BLaER1 (cell line): ENCODE data around the gene TMEM38B.
"Not testable (repeated sequence)": the region's sequence is repeated elsewhere in the genome, so short reads cannot be mapped to it uniquely, and the experiment has no call there.

Experiments
- H3K27ac ChIP-seq: shearing (Covaris generic); formaldehyde crosslinking; 2 replicates; pipeline ENCODE4 v1.8.1; 2022
- H3K27me3 ChIP-seq: shearing (Covaris generic); formaldehyde crosslinking; 2 replicates; pipeline ENCODE4 v1.8.1; 2022
- H3K36me3 ChIP-seq: shearing (Covaris generic); formaldehyde crosslinking; 2 replicates; pipeline ENCODE4 v1.8.1; 2022
- H3K4me1 ChIP-seq: shearing (Covaris generic); formaldehyde crosslinking; 2 replicates; pipeline ENCODE4 v1.8.1; 2022
- H3K4me2 ChIP-seq: shearing (Covaris generic); formaldehyde crosslinking; 2 replicates; pipeline ENCODE4 v1.8.1; 2022
- H3K4me3 ChIP-seq: shearing (Covaris generic); formaldehyde crosslinking; 2 replicates; pipeline ENCODE4 v1.8.1; 2022
- H3K9ac ChIP-seq: shearing (Covaris generic); formaldehyde crosslinking; 2 replicates; pipeline ENCODE4 v1.8.1; 2022
- H3K9me3 ChIP-seq: shearing (Covaris generic); formaldehyde crosslinking; 2 replicates; pipeline ENCODE4 v1.8.1; 2022
- H4K20me1 ChIP-seq: shearing (Covaris generic); formaldehyde crosslinking; 2 replicates; pipeline ENCODE4 v1.8.1; 2022
- Cebpa-rat ChIP-seq: shearing (Covaris generic); IDR thresholded peaks from 2 replicates; pipeline ENCODE4 v1.8.1; 2022

The TMEM38B gene

DNA sequence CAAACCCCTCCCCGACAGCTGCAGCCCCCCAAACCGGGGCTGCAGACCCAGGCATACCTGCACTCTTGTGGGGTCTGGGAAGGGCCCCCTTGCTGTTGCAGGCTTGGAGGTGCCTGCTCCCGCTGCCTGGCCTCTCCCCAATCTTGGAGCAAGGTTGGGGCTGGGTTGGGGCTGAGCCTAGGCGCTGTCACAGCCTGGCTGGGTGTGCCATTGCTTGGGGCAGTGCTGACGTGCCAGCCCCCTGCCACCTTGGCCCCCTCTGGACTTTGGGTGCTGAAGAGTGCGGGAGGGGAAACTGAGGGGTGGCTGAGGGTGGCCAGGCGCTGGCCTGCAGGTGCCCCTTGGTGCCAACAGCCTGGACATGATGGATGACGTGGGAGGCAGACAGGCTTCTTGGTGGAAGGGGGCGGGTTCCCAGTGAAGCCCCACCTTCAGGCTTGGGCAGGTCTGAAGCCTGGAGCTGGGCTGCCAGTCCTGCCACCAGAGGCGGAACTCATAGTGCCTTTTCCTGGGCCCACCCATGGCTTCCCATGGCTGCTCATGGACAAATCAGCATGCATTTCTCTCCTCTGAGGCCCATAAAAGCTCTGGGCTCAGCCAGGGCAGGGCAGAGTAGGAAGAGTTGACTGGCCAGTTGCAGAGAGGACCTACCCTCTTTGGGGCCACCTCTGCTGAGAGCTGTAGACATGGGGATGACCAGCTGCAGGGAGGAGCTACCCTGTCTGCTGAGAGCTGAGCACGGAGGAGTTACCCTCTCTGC lies 19.1 kb downstream of the TMEM38B start:
- Histone ChIP-seq H3K27ac (no peak overlapping the region), H3K4me1 (peaks cover 3% of the 10 kb centered on the region; the same call in 1 of the 2 replicates), H3K9me3 (peaks cover 17% of the 10 kb centered on the region), H3K9ac (no peak overlapping the region), H4K20me1 (no peaks in the 10 kb centered on the region), H3K4me2 (no peak overlapping the region), H3K36me3 (peaks cover 20% of the 10 kb centered on the region; the same call in 1 of the 2 replicates), H3K27me3 (no peaks in the 10 kb centered on the region), H3K4me3 (no peak overlapping the region)
- TF ChIP-seq Cebpa-rat: no peak

- peaks cover 17% of the 10 kb centered on the region for H3K9me3 ChIP-seq
- H3K4me1 ChIP-seq: no peaks in the 10 kb centered on the region
- no peak overlapping the region for H3K27ac ChIP-seq
- no peak overlapping the region for H3K9ac ChIP-seq
- no peak overlapping the region for H3K4me2 ChIP-seq
- H4K20me1 ChIP-seq: no peaks in the 10 kb centered on the region
- TF ChIP-seq Cebpa-rat: no peak
- H3K4me3 ChIP-seq: no peak overlapping the region
- peaks cover 20% of the 10 kb centered on the region; the same call in 1 of the 2 replicates for H3K36me3 ChIP-seq
- no peaks in the 10 kb centered on the region for H3K27me3 ChIP-seq
These were observed 19.6 kb downstream of the TMEM38B start for GRCh38 chr9:105714020-105714331.

GRCh38 chr9:105716146-105716545 lies 21.8 kb downstream of the TMEM38B start:
- TF ChIP-seq Cebpa-rat: no peak
- Histone ChIP-seq H3K4me1 (no peaks in the 10 kb centered on the region), H3K27ac (no peak overlapping the region), H3K36me3 (peaks cover 13% of the 10 kb centered on the region; the same call in 1 of the 2 replicates), H3K9ac (no peak overlapping the region), H3K27me3 (no peaks in the 10 kb centered on the region), H4K20me1 (no peaks in the 10 kb centered on the region), H3K4me3 (no peak overlapping the region), H3K9me3 (peaks cover 17% of the 10 kb centered on the region), H3K4me2 (no peak overlapping the region)

- no peak overlapping the region for H3K27ac ChIP-seq
- H3K27me3 ChIP-seq: no peaks in the 10 kb centered on the region
- H3K36me3 ChIP-seq: no peaks in the 10 kb centered on the region
- H3K9me3 ChIP-seq: no peaks in the 10 kb centered on the region
- no peak overlapping the region for H3K4me3 ChIP-seq
- no peak overlapping the region for H3K4me2 ChIP-seq
- no peaks in the 10 kb centered on the region for H4K20me1 ChIP-seq
- H3K4me1 ChIP-seq: no peaks in the 10 kb centered on the region
- no peak for TF ChIP-seq Cebpa-rat
- no peak overlapping the region for H3K9ac ChIP-seq
These were observed 27.8 kb downstream of the TMEM38B start for GRCh38 chr9:105722099-105722498.

DNA sequence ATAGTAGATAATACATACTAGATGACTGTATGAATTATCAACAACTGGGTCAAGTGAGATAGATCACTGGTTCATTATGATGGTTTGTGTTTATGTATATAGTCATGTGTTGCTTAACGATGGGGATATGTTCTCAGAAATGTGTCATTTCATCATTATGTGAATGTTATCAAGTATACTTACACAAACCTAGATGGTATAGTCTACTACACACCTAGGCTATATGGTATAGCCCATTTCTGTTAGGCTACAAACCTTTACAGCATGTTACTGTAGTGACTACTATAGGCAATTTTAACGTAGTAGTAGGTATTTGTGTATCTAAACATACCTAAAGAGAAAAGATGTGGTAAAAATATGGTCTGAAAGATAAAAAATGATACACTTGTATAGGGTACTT lies 31.0 kb downstream of the TMEM38B start:
- Histone ChIP-seq H3K36me3 (no peaks in the 10 kb centered on the region), H3K9ac (no peak overlapping the region), H3K9me3 (0 out of 2 replicates have a peak, but pooled peaks cover 8% of the 10 kb centered on the region), H3K4me1 (no peaks in the 10 kb centered on the region), H3K27ac (no peak overlapping the region), H4K20me1 (no peaks in the 10 kb centered on the region), H3K27me3 (no peaks in the 10 kb centered on the region), H3K4me2 (no peak overlapping the region), H3K4me3 (no peak overlapping the region)
- no peak for TF ChIP-seq Cebpa-rat

- H3K4me1 ChIP-seq, H4K20me1 ChIP-seq, H3K4me3 ChIP-seq, H3K27ac ChIP-seq, H3K4me2 ChIP-seq, H3K36me3 ChIP-seq, H3K27me3 ChIP-seq, H3K9ac ChIP-seq: not testable (repeated sequence)
- H3K9me3 ChIP-seq: peaks cover 11% of the 10 kb centered on the region
These were observed 33.9 kb downstream of the TMEM38B start for GRCh38 chr9:105728230-105728629.

DNA sequence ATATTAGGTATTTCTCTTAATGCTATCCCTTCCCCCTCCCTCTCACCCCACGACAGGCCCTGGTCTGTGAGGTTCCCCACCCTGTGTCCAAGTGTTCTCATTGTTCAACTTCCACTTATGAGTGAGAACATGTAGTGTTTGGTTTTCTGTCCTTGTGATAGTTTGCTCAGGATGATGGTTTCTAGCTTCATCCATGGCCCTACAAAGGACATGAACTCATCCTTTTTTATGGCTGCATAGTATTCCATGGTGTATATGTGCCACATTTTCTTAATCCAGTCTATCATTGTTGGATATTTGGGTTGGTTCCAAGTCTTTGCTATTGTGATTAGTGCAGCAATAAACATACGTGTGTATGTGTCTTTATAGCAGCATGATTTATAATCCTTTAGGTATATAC lies 37.1 kb downstream of the TMEM38B start:
- H3K27ac ChIP-seq, H3K36me3 ChIP-seq, H4K20me1 ChIP-seq, H3K4me2 ChIP-seq, H3K27me3 ChIP-seq, H3K9ac ChIP-seq, H3K4me3 ChIP-seq, H3K4me1 ChIP-seq: not testable (repeated sequence)
- peaks cover 36% of the 10 kb centered on the region for H3K9me3 ChIP-seq

DNA sequence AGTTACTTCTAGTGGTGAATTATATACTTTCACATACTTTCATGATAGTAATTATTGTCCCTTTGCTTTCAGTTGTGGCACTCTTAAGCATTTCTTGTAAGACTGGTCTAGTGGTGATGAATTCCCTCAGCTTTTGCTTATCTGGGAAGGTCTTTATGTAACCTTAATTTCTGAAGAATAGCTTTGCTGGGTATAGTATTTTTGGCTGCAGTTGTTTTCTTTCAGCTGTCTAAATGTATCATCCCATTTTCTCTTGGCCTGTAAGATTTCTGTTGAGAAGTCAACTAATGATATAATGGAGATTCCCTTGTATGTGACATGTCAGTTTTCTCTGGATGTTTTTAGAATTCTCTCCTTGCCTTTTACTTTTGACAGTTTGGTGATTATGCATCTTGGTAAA lies 41.0 kb downstream of the TMEM38B start:
- Histone ChIP-seq H3K27ac (no peak overlapping the region), H3K4me3 (no peak overlapping the region), H4K20me1 (no peaks in the 10 kb centered on the region), H3K4me2 (no peak overlapping the region), H3K4me1 (no peaks in the 10 kb centered on the region), H3K9me3 (peaks cover 50% of the 10 kb centered on the region), H3K36me3 (peaks cover 22% of the 10 kb centered on the region), H3K27me3 (no peaks in the 10 kb centered on the region), H3K9ac (no peak overlapping the region)
- no peak for TF ChIP-seq Cebpa-rat

- no peaks in the 10 kb centered on the region for H3K27me3 ChIP-seq
- no peaks in the 10 kb centered on the region for H4K20me1 ChIP-seq
- H3K4me1 ChIP-seq: no peaks in the 10 kb centered on the region
- no peak overlapping the region for H3K4me3 ChIP-seq
- H3K9ac ChIP-seq: no peak overlapping the region
- H3K36me3 ChIP-seq: peaks cover 22% of the 10 kb centered on the region
- no peak for TF ChIP-seq Cebpa-rat
- peaks cover 50% of the 10 kb centered on the region for H3K9me3 ChIP-seq
- no peak overlapping the region for H3K27ac ChIP-seq
- no peak overlapping the region for H3K4me2 ChIP-seq
These were observed 42.9 kb downstream of the TMEM38B start for GRCh38 chr9:105737205-105737604.

DNA sequence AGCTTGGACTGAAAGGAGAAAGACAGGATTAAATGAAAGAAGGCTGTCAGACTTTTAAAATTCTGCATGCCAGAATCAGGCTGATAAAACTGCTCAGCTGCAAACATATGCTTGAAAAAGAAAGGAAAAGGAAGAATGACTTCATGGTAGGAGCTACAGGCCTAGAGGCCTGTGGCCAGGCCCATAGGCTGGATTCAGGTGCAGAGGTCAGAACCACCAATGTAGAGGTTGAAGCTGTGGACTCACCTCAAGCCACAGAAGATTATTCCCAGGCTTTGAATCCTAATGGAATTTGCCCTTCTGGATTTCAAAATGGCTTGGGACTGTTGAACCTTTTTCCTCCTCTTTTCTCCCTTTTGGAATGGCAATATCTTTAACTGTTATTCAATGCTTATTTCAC lies 47.7 kb downstream of the TMEM38B start:
- H4K20me1 ChIP-seq: no peaks in the 10 kb centered on the region
- H3K27me3 ChIP-seq: no peaks in the 10 kb centered on the region
- H3K4me2 ChIP-seq: no peak overlapping the region

DNA sequence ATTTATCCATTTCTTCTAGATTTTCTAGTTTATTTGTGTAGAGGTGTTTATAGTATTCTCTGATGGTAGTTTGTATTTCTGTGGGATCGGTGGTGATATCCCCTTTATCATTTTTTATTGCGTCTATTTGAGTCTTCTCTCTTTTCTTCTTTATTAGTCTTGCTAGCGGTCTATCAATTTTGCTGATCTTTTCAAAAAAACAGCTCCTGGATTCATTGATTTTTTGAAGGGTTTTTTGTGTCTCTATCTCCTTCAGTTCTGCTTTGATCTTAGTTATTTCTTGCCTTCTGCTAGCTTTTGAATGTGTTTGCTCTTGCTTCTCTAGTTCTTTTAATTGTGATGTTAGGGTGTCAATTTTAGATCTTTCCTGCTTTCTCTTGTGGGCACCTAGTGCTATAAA lies 53.0 kb downstream of the TMEM38B start:
- H3K27ac ChIP-seq, H3K4me1 ChIP-seq, H3K9ac ChIP-seq, H3K4me2 ChIP-seq, H3K4me3 ChIP-seq, H4K20me1 ChIP-seq, H3K27me3 ChIP-seq: not testable (repeated sequence)
- peaks cover 24% of the 10 kb centered on the region for H3K36me3 ChIP-seq
- peaks cover 20% of the 10 kb centered on the region for H3K9me3 ChIP-seq

More for the DNA sequence above, 47.7 kb downstream of the TMEM38B start:
- H3K27ac ChIP-seq: no peak overlapping the region
- H3K9ac ChIP-seq: no peak overlapping the region
- H3K4me3 ChIP-seq: no peak overlapping the region
- no peaks in the 10 kb centered on the region for H3K4me1 ChIP-seq
- H3K9me3 ChIP-seq: peaks cover 15% of the 10 kb centered on the region
- no peak for TF ChIP-seq Cebpa-rat
- peaks cover 10% of the 10 kb centered on the region; the same call in 1 of the 2 replicates for H3K36me3 ChIP-seq
